Measurements from ENCODE around the gene KRT1. TPM values are rescaled to one million over a fixed set of nuclear protein-coding genes. Genes with fewer than 3 reads are reported as not detected.

Gene KRT1
- polyA plus RNA-seq, result not detected

GRCh38 chr12:52680363-52680762 lies at the start of gene KRT1:
Gene KRT1, minus strand, starts transcription at chr12:52680407. Its CDS starts 59 bp downstream, at chr12:52680348.
- Mint-ChIP-seq H3K4me3 (peak within 1 kb of the TSS in 3 of 5 donors; percentile 4 to 55 (median 15)), H3K4me1 (peaks cover 24 to 29% of the 10 kb centered on the region in 2 donors), H3K9me3 (no peaks in the 10 kb centered on the region), H3K27ac (peak within 1 kb of the TSS in 5 of 6 donors; percentile 55 to 85 (median 75)), H3K36me3 (no peaks in the 10 kb centered on the region), H3K27me3 (ENCODE audit: low read depth in 3 of 3) (peaks cover 12 to 20% (median 16%) of the 10 kb centered on the region in 3 donors)
- no peak for DNase-seq

GRCh38 chr12:52729147-52729546 lies 48.9 kb upstream of the KRT1 start:
- Mint-ChIP-seq H3K27me3 (ENCODE audit: low read depth in 3 of 3) (peaks cover 1 to 6% (median 3%) of the 10 kb centered on the region in 3 donors), H3K4me3 (no peak overlapping the region), H3K27ac (no peak overlapping the region), H3K4me1 (no peaks in the 10 kb centered on the region), H3K36me3 (no peaks in the 10 kb centered on the region), H3K9me3 (peaks cover 0 to 2% (median 0%) of the 10 kb centered on the region in 6 donors)
- no peak for DNase-seq

- H3K4me3 Mint-ChIP-seq, result no peak overlapping the region
Measured at GRCh38 chr12:52728374-52728773, 48.2 kb upstream of the KRT1 start.

GRCh38 chr12:52727037-52727436 lies 46.8 kb upstream of the KRT1 start:
- peak overlapping the region in 1 of 6 donors; percentile 63 for H3K27ac Mint-ChIP-seq
- peaks cover 0 to 2% (median 0%) of the 10 kb centered on the region in 6 donors for H3K9me3 Mint-ChIP-seq
- no peaks in the 10 kb centered on the region for H3K36me3 Mint-ChIP-seq
- no peak overlapping the region for H3K4me3 Mint-ChIP-seq
- no peak for DNase-seq
- H3K4me1 Mint-ChIP-seq, result no peaks in the 10 kb centered on the region
- peaks cover 1 to 6% (median 2%) of the 10 kb centered on the region in 3 donors for H3K27me3 Mint-ChIP-seq (ENCODE audit: low read depth in 3 of 3)

More at GRCh38 chr12:52728374-52728773, 48.2 kb upstream of the KRT1 start:
- Mint-ChIP-seq H3K27ac (peak overlapping the region in 1 of 6 donors; percentile 1), H3K27me3 (ENCODE audit: low read depth in 3 of 3) (peaks cover 1 to 6% (median 3%) of the 10 kb centered on the region in 3 donors), H3K36me3 (no peaks in the 10 kb centered on the region), H3K9me3 (peaks cover 0 to 2% (median 0%) of the 10 kb centered on the region in 6 donors), H3K4me1 (no peaks in the 10 kb centered on the region)
- DNase-seq, result no peak

GRCh38 chr12:52726451-52726850 lies 46.2 kb upstream of the KRT1 start:
- Mint-ChIP-seq H3K27ac (no peak overlapping the region), H3K4me3 (no peak overlapping the region), H3K4me1 (no peaks in the 10 kb centered on the region)

GRCh38 chr12:52724384-52724783 lies 44.2 kb upstream of the KRT1 start:
- H3K36me3 Mint-ChIP-seq, result no peaks in the 10 kb centered on the region
- no peak for DNase-seq
- H3K27ac Mint-ChIP-seq, result peak overlapping the region in 1 of 6 donors; percentile 42
- H3K4me3 Mint-ChIP-seq, result no peak overlapping the region
- H3K9me3 Mint-ChIP-seq, result no peaks in the 10 kb centered on the region
- no peaks in the 10 kb centered on the region for H3K4me1 Mint-ChIP-seq
- H3K27me3 Mint-ChIP-seq (ENCODE audit: low read depth in 3 of 3), result peaks cover 1 to 3% (median 3%) of the 10 kb centered on the region in 3 donors

More at GRCh38 chr12:52726451-52726850, 46.2 kb upstream of the KRT1 start:
- DNase-seq, result no peak
- H3K36me3 Mint-ChIP-seq, result no peaks in the 10 kb centered on the region
- peaks cover 0 to 2% (median 0%) of the 10 kb centered on the region in 6 donors for H3K9me3 Mint-ChIP-seq
- H3K27me3 Mint-ChIP-seq (ENCODE audit: low read depth in 3 of 3), result peaks cover 1 to 6% (median 2%) of the 10 kb centered on the region in 3 donors

GRCh38 chr12:52722680-52723079 lies 42.5 kb upstream of the KRT1 start:
- Mint-ChIP-seq H3K36me3 (no peaks in the 10 kb centered on the region), H3K27ac (peak overlapping the region in 1 of 6 donors; percentile 31), H3K9me3 (no peaks in the 10 kb centered on the region), H3K4me1 (no peaks in the 10 kb centered on the region), H3K4me3 (no peak overlapping the region), H3K27me3 (ENCODE audit: low read depth in 3 of 3) (peaks cover 3% of the 10 kb centered on the region in 3 donors)
- DNase-seq, result no peak

- Mint-ChIP-seq H3K9me3 (no peaks in the 10 kb centered on the region), H3K36me3 (no peaks in the 10 kb centered on the region), H3K4me3 (no peak overlapping the region), H3K4me1 (no peaks in the 10 kb centered on the region), H3K27me3 (ENCODE audit: low read depth in 3 of 3) (peaks cover 3 to 4% (median 4%) of the 10 kb centered on the region in 3 donors), H3K27ac (peak overlapping the region in 2 of 6 donors; percentile 21 to 29)
- DNase-seq, result no peak
Measured at GRCh38 chr12:52721838-52722470, 41.7 kb upstream of the KRT1 start.

GRCh38 chr12:52720365-52720886 lies 40.2 kb upstream of the KRT1 start:
- peak overlapping the region in 1 of 6 donors; percentile 40 for H3K27ac Mint-ChIP-seq
- peaks cover 3 to 11% (median 9%) of the 10 kb centered on the region in 3 donors for H3K27me3 Mint-ChIP-seq (ENCODE audit: low read depth in 3 of 3)
- H3K4me3 Mint-ChIP-seq, result no peak overlapping the region
- H3K36me3 Mint-ChIP-seq, result no peaks in the 10 kb centered on the region
- no peaks in the 10 kb centered on the region for H3K4me1 Mint-ChIP-seq
- DNase-seq, result no peak
- no peaks in the 10 kb centered on the region for H3K9me3 Mint-ChIP-seq

GRCh38 chr12:52716061-52716460 lies 35.9 kb upstream of the KRT1 start:
- Mint-ChIP-seq H3K27ac (peak overlapping the region in 1 of 6 donors; percentile 54), H3K36me3 (peaks cover 0 to 4% (median 0%) of the 10 kb centered on the region in 3 donors), H3K9me3 (no peaks in the 10 kb centered on the region), H3K4me3 (peak overlapping the region in 1 of 5 donors; percentile 69), H3K27me3 (ENCODE audit: low read depth in 3 of 3) (peaks cover 11 to 33% (median 12%) of the 10 kb centered on the region in 3 donors), H3K4me1 (peaks cover 8 to 16% of the 10 kb centered on the region in 2 donors)
- DNase-seq, result no peak

- peaks cover 10 to 33% (median 12%) of the 10 kb centered on the region in 3 donors for H3K27me3 Mint-ChIP-seq (ENCODE audit: low read depth in 3 of 3)
- peak overlapping the region in 2 of 5 donors; percentile 34 to 62 for H3K4me3 Mint-ChIP-seq
- no peak for DNase-seq
- H3K9me3 Mint-ChIP-seq, result no peaks in the 10 kb centered on the region
- H3K36me3 Mint-ChIP-seq, result peaks cover 0 to 4% (median 0%) of the 10 kb centered on the region in 3 donors
- H3K27ac Mint-ChIP-seq, result no peak overlapping the region
- peaks cover 8 to 16% of the 10 kb centered on the region in 2 donors for H3K4me1 Mint-ChIP-seq
Measured at GRCh38 chr12:52715416-52715815, 35.2 kb upstream of the KRT1 start.

GRCh38 chr12:52714887-52715281 lies 34.7 kb upstream of the KRT1 start:
- H3K4me1 Mint-ChIP-seq, result peaks cover 8 to 16% of the 10 kb centered on the region in 2 donors
- no peaks in the 10 kb centered on the region for H3K9me3 Mint-ChIP-seq
- peaks cover 10 to 31% (median 12%) of the 10 kb centered on the region in 3 donors for H3K27me3 Mint-ChIP-seq (ENCODE audit: low read depth in 3 of 3)
- H3K36me3 Mint-ChIP-seq, result peaks cover 0 to 4% (median 0%) of the 10 kb centered on the region in 3 donors
- no peak for DNase-seq
- H3K27ac Mint-ChIP-seq, result peak overlapping the region in 1 of 6 donors; percentile 80
- peak overlapping the region; percentile 30 to 66 (median 46) for H3K4me3 Mint-ChIP-seq

- peaks cover 0 to 4% (median 0%) of the 10 kb centered on the region in 3 donors for H3K36me3 Mint-ChIP-seq
- no peak overlapping the region for H3K27ac Mint-ChIP-seq
- peak overlapping the region; percentile 40 to 71 (median 55) for H3K4me3 Mint-ChIP-seq
- peak in 2 of 3 donors; percentile 11 to 17 for DNase-seq
- peaks cover 8 to 16% of the 10 kb centered on the region in 2 donors for H3K4me1 Mint-ChIP-seq
- no peaks in the 10 kb centered on the region for H3K9me3 Mint-ChIP-seq
- peaks cover 10 to 31% (median 12%) of the 10 kb centered on the region in 3 donors for H3K27me3 Mint-ChIP-seq (ENCODE audit: low read depth in 3 of 3)
Measured at GRCh38 chr12:52713960-52714886, 34.0 kb upstream of the KRT1 start.
